Measurements from ENCODE around the gene HEBP1. TPM values are rescaled to one million over a fixed set of nuclear protein-coding genes. Genes with fewer than 3 reads are reported as not detected.

Gene HEBP1
- total RNA-seq, 1 donor from 2014 or later: 7.4 TPM

DNA sequence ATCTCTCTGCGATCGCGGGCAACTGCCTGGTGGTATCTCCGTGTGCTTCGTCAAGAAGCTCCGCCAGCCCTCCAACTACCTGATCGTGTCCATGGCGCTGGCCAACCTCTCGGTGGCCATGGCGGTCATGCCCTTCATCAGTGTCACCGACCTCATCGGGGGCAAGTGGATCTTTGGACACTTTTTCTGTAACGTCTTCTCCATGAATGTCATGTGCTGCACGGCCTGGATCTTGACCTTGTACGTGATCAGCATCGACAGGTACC lies 1.6 kb upstream of the HEBP1 start:
- Histone ChIP-seq H3F3A (ENCODE audit: low read depth) (peaks cover 8% of the 10 kb centered on the region), H3K9ac (no peak overlapping the region), H3K4me1 (peaks cover 6% of the 10 kb centered on the region), H2AFZ (replicated peaks) (peak overlapping the region; percentile 74), H3K9me3 (ENCODE audit: low read depth) (no peaks in the 10 kb centered on the region), H3K36me3 (no peaks in the 10 kb centered on the region), H4K20me1 (ENCODE audit: low read depth) (no peaks in the 10 kb centered on the region), H3K27me3 (peaks cover 13% of the 10 kb centered on the region), H3K4me3 (peak overlapping the region; percentile 74), H3K4me2 (peak overlapping the region; percentile 84), H3K27ac (no peak overlapping the region), H3K79me2 (ENCODE audit: low read depth) (no peaks in the 10 kb centered on the region)
- TF ChIP-seq, protein P1, sequence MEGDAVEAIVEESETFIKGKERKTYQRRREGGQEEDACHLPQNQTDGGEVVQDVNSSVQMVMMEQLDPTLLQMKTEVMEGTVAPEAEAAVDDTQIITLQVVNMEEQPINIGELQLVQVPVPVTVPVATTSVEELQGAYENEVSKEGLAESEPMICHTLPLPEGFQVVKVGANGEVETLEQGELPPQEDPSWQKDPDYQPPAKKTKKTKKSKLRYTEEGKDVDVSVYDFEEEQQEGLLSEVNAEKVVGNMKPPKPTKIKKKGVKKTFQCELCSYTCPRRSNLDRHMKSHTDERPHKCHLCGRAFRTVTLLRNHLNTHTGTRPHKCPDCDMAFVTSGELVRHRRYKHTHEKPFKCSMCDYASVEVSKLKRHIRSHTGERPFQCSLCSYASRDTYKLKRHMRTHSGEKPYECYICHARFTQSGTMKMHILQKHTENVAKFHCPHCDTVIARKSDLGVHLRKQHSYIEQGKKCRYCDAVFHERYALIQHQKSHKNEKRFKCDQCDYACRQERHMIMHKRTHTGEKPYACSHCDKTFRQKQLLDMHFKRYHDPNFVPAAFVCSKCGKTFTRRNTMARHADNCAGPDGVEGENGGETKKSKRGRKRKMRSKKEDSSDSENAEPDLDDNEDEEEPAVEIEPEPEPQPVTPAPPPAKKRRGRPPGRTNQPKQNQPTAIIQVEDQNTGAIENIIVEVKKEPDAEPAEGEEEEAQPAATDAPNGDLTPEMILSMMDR (IDR thresholded peaks at IDR 0.05): no peak
- TF ChIP-seq EZH2 (IDR thresholded peaks at IDR 0.05) (no peak), EZH2phosphoT487 (IDR thresholded peaks at IDR 0.05) (no peak)
- H3K4me3 Mint-ChIP-seq: peak overlapping the region; percentile 90
- peaks cover 6% of the 10 kb centered on the region for H3K27me3 Mint-ChIP-seq (ENCODE audit: insufficient read depth, low read depth)
- H3K9me3 Mint-ChIP-seq: no peaks in the 10 kb centered on the region
- H3K27ac Mint-ChIP-seq: peak overlapping the region; percentile 88
- H3K36me3 Mint-ChIP-seq: peaks cover 9% of the 10 kb centered on the region
- H3K4me1 Mint-ChIP-seq: peaks cover 31% of the 10 kb centered on the region
- DNase-seq (ENCODE audit: low spot score): no peak

DNA sequence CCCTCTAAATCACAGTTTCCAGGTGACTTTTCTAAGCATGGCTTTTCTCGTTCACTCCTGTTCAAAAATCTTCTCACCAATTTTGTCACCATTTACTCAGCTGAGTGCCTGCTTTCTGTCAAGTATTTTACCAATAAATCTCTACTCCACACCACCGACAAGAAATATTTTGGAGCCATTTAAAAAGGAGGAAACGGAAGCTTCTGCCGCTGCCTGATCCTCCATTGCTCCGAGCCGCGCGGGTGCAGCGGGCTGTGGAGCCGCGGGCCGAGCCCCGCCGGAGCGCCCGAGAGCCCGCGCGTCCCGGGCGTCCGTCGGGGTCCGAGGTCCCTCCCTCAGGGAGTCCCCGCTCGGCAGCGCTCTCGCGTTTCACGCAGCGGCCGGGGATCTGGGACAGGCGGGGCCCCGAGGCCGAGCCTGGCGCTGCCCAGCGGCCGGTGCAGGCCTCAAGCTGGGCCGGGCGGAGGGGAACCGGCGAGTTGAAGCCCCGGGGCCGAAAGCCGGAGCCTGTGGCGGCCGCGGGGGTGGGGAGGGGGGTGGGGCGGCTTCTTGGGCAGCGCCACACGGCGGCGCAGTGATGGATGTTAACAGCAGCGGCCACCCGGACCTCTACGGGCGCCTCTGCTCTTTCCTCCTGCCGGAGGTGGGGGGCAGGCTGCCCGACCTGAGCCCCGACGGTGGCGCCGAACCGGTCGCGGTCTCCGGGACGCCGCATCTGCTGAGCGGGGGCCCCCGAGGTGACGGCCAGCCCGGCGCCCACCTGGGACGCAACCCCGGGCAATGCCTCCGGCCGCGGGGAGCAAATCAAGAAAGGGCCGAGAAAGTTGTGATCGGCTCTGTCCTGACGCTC lies 1.1 kb upstream of the HEBP1 start:
- H3K4me2 ChIP-seq: peak overlapping the region; percentile 84
- H3K4me3 ChIP-seq: peak overlapping the region; percentile 74
- peak overlapping the region; percentile 44 for H3K27ac Mint-ChIP-seq
- no peaks in the 10 kb centered on the region for H3K9me3 ChIP-seq (ENCODE audit: low read depth)
- H2AFZ ChIP-seq (replicated peaks): peak overlapping the region; percentile 74
- H3K4me1 Mint-ChIP-seq: peaks cover 31% of the 10 kb centered on the region
- peaks cover 9% of the 10 kb centered on the region for H3K36me3 Mint-ChIP-seq
- H3K27ac ChIP-seq: no peak overlapping the region
- H3K9ac ChIP-seq: no peak overlapping the region
- peaks cover 13% of the 10 kb centered on the region for H3K27me3 ChIP-seq
- H3K36me3 ChIP-seq: no peaks in the 10 kb centered on the region
- peaks cover 6% of the 10 kb centered on the region for H3K4me1 ChIP-seq
- H4K20me1 ChIP-seq (ENCODE audit: low read depth): no peaks in the 10 kb centered on the region
- H3K9me3 Mint-ChIP-seq: no peaks in the 10 kb centered on the region
- H3K27me3 Mint-ChIP-seq (ENCODE audit: insufficient read depth, low read depth): peaks cover 6% of the 10 kb centered on the region
- H3K79me2 ChIP-seq (ENCODE audit: low read depth): no peaks in the 10 kb centered on the region
- peak; percentile 89 for DNase-seq (ENCODE audit: low spot score)
- H3F3A ChIP-seq (ENCODE audit: low read depth): peaks cover 8% of the 10 kb centered on the region
- TF ChIP-seq, protein P1 (IDR thresholded peaks at IDR 0.05): peak; percentile 51
- TF ChIP-seq EZH2phosphoT487 (IDR thresholded peaks at IDR 0.05): no peak
- no peak for TF ChIP-seq EZH2 (IDR thresholded peaks at IDR 0.05)
- H3K4me3 Mint-ChIP-seq: peak overlapping the region; percentile 97

- DNase-seq (ENCODE audit: low spot score): peak; percentile 79
- Mint-ChIP-seq H3K36me3 (peaks cover 9% of the 10 kb centered on the region), H3K4me3 (peak overlapping the region; percentile 97), H3K9me3 (no peaks in the 10 kb centered on the region), H3K27ac (peak overlapping the region; percentile 44), H3K4me1 (peaks cover 29% of the 10 kb centered on the region), H3K27me3 (ENCODE audit: insufficient read depth, low read depth) (peaks cover 6% of the 10 kb centered on the region)
- H3K4me1 ChIP-seq: peaks cover 2% of the 10 kb centered on the region
- peaks cover 8% of the 10 kb centered on the region for H3F3A ChIP-seq (ENCODE audit: low read depth)
- TF ChIP-seq, protein P1 (IDR thresholded peaks at IDR 0.05): no peak
- TF ChIP-seq EZH2 (IDR thresholded peaks at IDR 0.05): no peak
- no peak for TF ChIP-seq EZH2phosphoT487 (IDR thresholded peaks at IDR 0.05)
- H3K9ac ChIP-seq: no peak overlapping the region
- H3K36me3 ChIP-seq: no peaks in the 10 kb centered on the region
- H3K4me2 ChIP-seq: peak overlapping the region; percentile 84
- no peaks in the 10 kb centered on the region for H3K79me2 ChIP-seq (ENCODE audit: low read depth)
- H2AFZ ChIP-seq (replicated peaks): peak overlapping the region; percentile 74
- H3K27ac ChIP-seq: no peak overlapping the region
- H3K9me3 ChIP-seq (ENCODE audit: low read depth): no peaks in the 10 kb centered on the region
- H3K4me3 ChIP-seq: peak overlapping the region; percentile 74
- H4K20me1 ChIP-seq (ENCODE audit: low read depth): no peaks in the 10 kb centered on the region
- H3K27me3 ChIP-seq: peaks cover 13% of the 10 kb centered on the region
These were observed 505 bp upstream of the HEBP1 start for GRCh38 chr12:13000616-13000924.
